HepG2 (cell line): Measurements from ENCODE around the gene DNAJB2. TPM values are rescaled to one million over a fixed set of nuclear protein-coding genes. Genes with fewer than 3 reads are reported as not detected.

Source experiments
- ATAC-seq: fragments of 200-7000 bp; cut with Tn5 transposase; 3 replicates; pipeline ENCODE4 v1.9.1; 2020; ENCODE audit warnings: mild to moderate bottlenecking, moderate library complexity
- BruUV-seq: library from RNA; stranded (reverse); fragments of 400-500 nt; replicated peaks from 2 replicates; lab custom pipeline; 2021; lab: Mats Ljungman, UMichigan
- CTCF ChIA-PET: fragments of 300-600 bp; formaldehyde crosslinking; extraction: SDS; loops from one replicate; lab custom pipeline; 2021; ENCODE audit warnings: low total read pairs, inconsistent platforms, low intra/inter-chr PET ratio; lab: Yijun Ruan, JAX
- POLR2A ChIA-PET: fragments of 350-600 bp; sonication (Branson Sonifier 250); formaldehyde crosslinking; loops from one replicate; lab custom pipeline; 2020; ENCODE audit warnings: antibody characterized with exemption, inconsistent platforms; lab: Yijun Ruan, JAX
- DNase-seq: peaks from one replicate; pipeline ENCODE4 v3.0.0-alpha.2; 2015; ENCODE audit warnings: low spot score
- FAIRE-seq: peaks from 3 replicates; lab custom pipeline; 2011; peaks lifted over from hg19 to GRCh38; lab: Jason Lieb, UNC
- H2AFZ ChIP-seq: one replicate; pipeline ENCODE4 v1.6.1; 2011; ENCODE audit warnings: low read length, inconsistent platforms
- H3K27ac ChIP-seq: fragments of 300-600 bp; 3 replicates; pipeline ENCODE4 v1.8.0; 2011; ENCODE audit warnings: mixed run types, mild to moderate bottlenecking, mixed read lengths, low read length, inconsistent platforms; ENCODE audit not compliant: insufficient read depth; ENCODE audit errors: extremely low read length
- H3K27me3 ChIP-seq, 2 experiments: fragments of 200-600 bp in 1 of 2; 2 replicates in 1 of 2; 3 replicates in 1 of 2; pipeline versions ENCODE4 v1.6.0 to v1.8.0; 2011; ENCODE audit warnings: low read length in 2 of 2, mild to moderate bottlenecking in 2 of 2, moderate library complexity in 2 of 2, inconsistent platforms in 1 of 2; ENCODE audit not compliant: insufficient read depth in 2 of 2, control insufficient read depth in 1 of 2
- H3K36me3 ChIP-seq, 2 experiments: fragments of 200-600 bp in 1 of 2; replicated peaks in 1 of 2; 2 replicates in 1 of 2; 3 replicates in 1 of 2; pipeline versions ENCODE4 v1.5.1 to v1.8.0; 2011; ENCODE audit warnings: low read length in 2 of 2, inconsistent platforms in 1 of 2; ENCODE audit not compliant: insufficient read depth in 2 of 2, control insufficient read depth in 1 of 2
- H3K4me1 ChIP-seq: 2 replicates; pipeline ENCODE4 v1.5.1; 2012; ENCODE audit warnings: low read length, inconsistent platforms; ENCODE audit not compliant: insufficient read depth
- H3K4me2 ChIP-seq: 2 replicates; pipeline ENCODE4 v1.6.0; 2011; ENCODE audit warnings: low read depth, low read length, inconsistent platforms
- H3K4me3 ChIP-seq, 3 experiments: fragments of 200-600 bp in 1 of 3; sonication (generic), shearing (Covaris generic) in 1 of 3; replicated peaks in 1 of 3; 2 replicates each; pipeline ENCODE4 v1.5.1; 2011 to 2016; ENCODE audit warnings: low read length in 3 of 3, inconsistent platforms in 2 of 3, low read depth in 2 of 3, mild to moderate bottlenecking in 2 of 3, control low read depth in 1 of 3, mixed read lengths in 1 of 3; ENCODE audit not compliant: insufficient read depth in 1 of 3
- H3K79me2 ChIP-seq: one replicate; pipeline ENCODE4 v1.6.1; 2011; ENCODE audit warnings: low read length, inconsistent platforms; ENCODE audit not compliant: insufficient read depth
- H3K9ac ChIP-seq: 2 replicates; pipeline ENCODE4 v1.6.0; 2011; ENCODE audit warnings: mild to moderate bottlenecking, low read depth, low read length, inconsistent platforms; ENCODE audit not compliant: insufficient read depth
- H3K9me3 ChIP-seq: 2 replicates; pipeline ENCODE4 v1.5.1; 2012; ENCODE audit warnings: mild to moderate bottlenecking, low read length
- H4K20me1 ChIP-seq: 2 replicates; pipeline ENCODE4 v1.6.0; 2011; ENCODE audit warnings: inconsistent platforms, mild to moderate bottlenecking, low read length, moderate library complexity; ENCODE audit not compliant: insufficient read depth
- ATF6 ChIP-seq: sonication (generic); formaldehyde crosslinking; conservative IDR thresholded peaks from 2 replicates; pipeline ENCODE4 v1.4.0; 2020; ENCODE audit warnings: missing genetic modification reagents
- BRF2 ChIP-seq: sonication (generic); formaldehyde crosslinking; IDR thresholded peaks from 2 replicates; pipeline ENCODE4 v1.8.1; 2022; ENCODE audit warnings: mild to moderate bottlenecking, missing genetic modification reagents
- FOXK1 ChIP-seq: sonication (generic); formaldehyde crosslinking; IDR thresholded peaks from 2 replicates; pipeline ENCODE4 v1.4.0; 2020; ENCODE audit warnings: low read depth, missing genetic modification reagents, borderline replicate concordance
- FOXO4 ChIP-seq: sonication (generic); formaldehyde crosslinking; conservative IDR thresholded peaks from 2 replicates; pipeline ENCODE4 v1.8.1; 2023; ENCODE audit warnings: missing genetic modification reagents
- GABPB1 ChIP-seq: IDR thresholded peaks from 2 replicates; pipeline ENCODE4 v1.6.1; 2016; ENCODE audit warnings: mild to moderate bottlenecking, missing genetic modification reagents, moderate library complexity, missing compliant biosample characterization
- HHEX ChIP-seq: IDR thresholded peaks from 2 replicates; pipeline ENCODE4 v1.6.1; 2016; ENCODE audit warnings: control low read depth
- KDM3A ChIP-seq: IDR thresholded peaks from 2 replicates; pipeline ENCODE4 v1.6.1; 2018; ENCODE audit warnings: low read depth, missing compliant biosample characterization
- KDM6A ChIP-seq: IDR thresholded peaks from 2 replicates; pipeline ENCODE4 v1.6.1; 2016; ENCODE audit warnings: low read depth
- KLF11 ChIP-seq: IDR thresholded peaks from 2 replicates; pipeline ENCODE4 v1.6.1; 2016; ENCODE audit warnings: missing compliant biosample characterization
- MIER3 ChIP-seq: IDR thresholded peaks from 2 replicates; pipeline ENCODE4 v1.6.1; 2016; ENCODE audit warnings: missing compliant biosample characterization, borderline replicate concordance
- MYC ChIP-seq: sonication (generic); formaldehyde crosslinking; IDR thresholded peaks from 2 replicates; pipeline ENCODE4 v1.9.0; 2021; ENCODE audit warnings: missing genetic modification reagents, borderline replicate concordance
- NKX3-1 ChIP-seq: sonication (generic); formaldehyde crosslinking; IDR thresholded peaks from 2 replicates; pipeline ENCODE4 v1.5.0; 2020; ENCODE audit warnings: missing genetic modification reagents
- PITX1 ChIP-seq: sonication (generic); formaldehyde crosslinking; IDR thresholded peaks from 2 replicates; pipeline ENCODE4 v1.5.1; 2020; ENCODE audit warnings: mild to moderate bottlenecking, missing genetic modification reagents
- ZBTB33 ChIP-seq: sonication (generic); formaldehyde crosslinking; IDR thresholded peaks from 2 replicates; pipeline ENCODE4 v1.4.0; 2020; ENCODE audit warnings: missing genetic modification reagents
- ZIK1 ChIP-seq: sonication (generic); formaldehyde crosslinking; IDR thresholded peaks from 2 replicates; pipeline ENCODE4 v1.5.0; 2020; ENCODE audit warnings: mild to moderate bottlenecking, low read depth, missing genetic modification reagents, borderline replicate concordance
- ZMAT3 ChIP-seq: sonication (generic); formaldehyde crosslinking; conservative IDR thresholded peaks from 2 replicates; pipeline ENCODE4 v1.7.0; 2021; ENCODE audit warnings: missing genetic modification reagents
- ZNF607 ChIP-seq: sonication (generic); formaldehyde crosslinking; IDR thresholded peaks from 2 replicates; pipeline ENCODE4 v1.5.1; 2020; ENCODE audit warnings: missing genetic modification reagents, mild to moderate bottlenecking, borderline replicate concordance
- ZNF883 ChIP-seq: sonication (generic); formaldehyde crosslinking; IDR thresholded peaks from 2 replicates; pipeline ENCODE4 v1.5.1; 2020; ENCODE audit warnings: mild to moderate bottlenecking, missing genetic modification reagents; ENCODE audit errors: not compliant biosample characterization
- WGBS: methylation state at CpG from one replicate; pipeline ENCODE4 v1.1.6; 2017; ENCODE audit warnings: low lambda C conversion rate; 5-methylcytosine and 5-hydroxymethylcytosine counted together
- in situ Hi-C: cut with HindIII; loops from 2 replicates; pipeline ENCODE4 v1.10.0; 2017; ENCODE audit warnings: low pct_unique_long_range_greater_than_20kb; ENCODE audit not compliant: extremely low pct_ligation_motif_present
- intact Hi-C: fragments of 100-400 bp; cut with micrococcal nuclease; formaldehyde crosslinking; loops from one replicate; pipeline ENCODE4 v1.10.0; 2022; ENCODE audit not compliant: unreplicated experiment
- polyA plus RNA-seq, 8 experiments: library from polyadenylated mRNA; depleted of rRNA in 3 of 8; stranded (reverse) in 7 of 8; unstranded in 1 of 8; fragments of >200 nt; fragmentation: Illumina TruSeq in 4 of 8; extraction: Trizol in 4 of 8; gene quantifications; 2 replicates each; pipeline versions ENCODE4 v1.2.1 to v1.2.3, GENCODE V29; 2011 to 2016; ENCODE audit warnings: low read depth in 4 of 8, missing spikeins in 1 of 8, mixed read lengths in 1 of 8; ENCODE audit not compliant: insufficient read depth in 1 of 8
- total RNA-seq, 5 experiments: library from RNA; depleted of rRNA; stranded (reverse); fragments of >200 nt; fragmentation: Illumina TruSeq; extraction: Trizol; gene quantifications; 2 replicates each; pipeline ENCODE4 v1.2.3, GENCODE V29; 2016; ENCODE audit warnings: low read depth in 1 of 5

Gene DNAJB2
- total and polyA plus RNA-seq, 2 of the 13 experiments (the other 11 are each of a cell fraction or from before 2014, with no cell fraction given): 21.3 to 31.1 TPM

- H3K4me3 ChIP-seq: no peak overlapping the region
- no peaks in the 10 kb centered on the region for H3K4me1 ChIP-seq
- intact Hi-C loops: no loop called here
- H3K4me2 ChIP-seq: no peak overlapping the region
- ATAC-seq (peak; percentile 84), DNase-seq (no peak), FAIRE-seq (no peak)
- H2AFZ ChIP-seq: no peak overlapping the region
- H3K9ac ChIP-seq: no peak overlapping the region
- 38% methylated on average over 30 of the region's 39 CpGs for WGBS
- H3K27ac ChIP-seq: no peak overlapping the region
- H3K9me3 ChIP-seq: no peaks in the 10 kb centered on the region
- peaks cover 3 to 36% of the 10 kb centered on the region in 2 experiments; a peak in 4 of 5 replicates for H3K27me3 ChIP-seq
- in situ Hi-C loops: no loop called here
- POLR2A ChIA-PET: no interaction called here
- H3K36me3 ChIP-seq: no peaks in the 10 kb centered on the region
- CTCF ChIA-PET: no interaction called here
- no TSS peak for BruUV-seq
- H3K79me2 ChIP-seq: no peaks in the 10 kb centered on the region
- peaks cover 8% of the 10 kb centered on the region; the same call in 1 of the 2 replicates for H4K20me1 ChIP-seq
- peak; percentile 90 for TF ChIP-seq NKX3-1 (CRISPR knock-in tag)
- TF ChIP-seq ZIK1 (CRISPR knock-in tag): peak; percentile 52; the same call in 1 of the 2 replicates
- TF ChIP-seq FOXK1 (CRISPR knock-in tag): peak; percentile 84; the same call in 1 of the 2 replicates
- no peak for TF ChIP-seq FOXO4 (CRISPR knock-in tag)
- peak; percentile 60 for TF ChIP-seq MYC
- no peak for TF ChIP-seq BRF2
- 0 out of 2 replicates have a peak, but pooled peaks have one; percentile 10 for TF ChIP-seq HHEX (CRISPR knock-in tag)
- TF ChIP-seq KDM6A (CRISPR knock-in tag): no peak
- TF ChIP-seq ZMAT3 (CRISPR knock-in tag): peak; percentile 91
- peak; percentile 94 for TF ChIP-seq ZNF883 (CRISPR knock-in tag)
- peak; percentile 88; the same call in 1 of the 2 replicates for TF ChIP-seq ATF6 (CRISPR knock-in tag)
- TF ChIP-seq GABPB1: peak; percentile 72
- 0 out of 2 replicates have a peak, but pooled peaks have one; percentile 66 for TF ChIP-seq KDM3A (CRISPR knock-in tag)
- peak; percentile 70 for TF ChIP-seq PITX1 (CRISPR knock-in tag)
- TF ChIP-seq KLF11: peak; percentile 97; the same call in 1 of the 2 replicates
- peak; percentile 66; the same call in 1 of the 2 replicates for TF ChIP-seq MIER3 (CRISPR knock-in tag)
- TF ChIP-seq ZBTB33 (CRISPR knock-in tag): peak; percentile 87
- TF ChIP-seq ZNF607 (CRISPR knock-in tag): peak; percentile 80; the same call in 1 of the 2 replicates
Measured at GRCh38 chr2:219331560-219332213, 52.5 kb downstream of the DNAJB2 start.
